Transverse colon (tissue), 4 donors: ENCODE measurements around the gene SLC45A1. TPM values are rescaled to one million over a fixed set of nuclear protein-coding genes. Genes with fewer than 3 reads are reported as not detected.

Experiments
- DNase-seq: peaks from one replicate; pipeline ENCODE4 v3.0.0-alpha.2; 2019
- H3K27ac ChIP-seq, 4 donors: fragments of 200-600 bp; sonication (generic); 2 replicates each; pipeline ENCODE4 v1.5.1; 2016 to 2018; ENCODE audit warnings: inconsistent platforms in 4 of 4
- H3K27me3 ChIP-seq: fragments of 200-600 bp; sonication (generic); 2 replicates; pipeline ENCODE4 v1.5.1; 2017; ENCODE audit warnings: inconsistent platforms
- H3K36me3 ChIP-seq, 4 donors: fragments of 200-600 bp; sonication (generic); 2 replicates each; pipeline ENCODE4 v1.5.1; 2017 to 2019; ENCODE audit warnings: inconsistent platforms in 4 of 4
- H3K4me1 ChIP-seq, 4 donors: fragments of 200-600 bp; sonication (generic); 2 replicates each; pipeline ENCODE4 v1.5.1; 2017 to 2020; ENCODE audit warnings: inconsistent platforms in 4 of 4
- H3K4me3 ChIP-seq, 4 donors: fragments of 200-600 bp; sonication (generic); 1 replicate in 1 of 4; 2 replicates in 3 of 4; pipeline versions ENCODE4 v1.5.1 to v1.6.1; 2017 to 2019; ENCODE audit warnings: inconsistent platforms in 4 of 4
- H3K9me3 ChIP-seq, 2 donors: fragments of 200-600 bp; sonication (generic); 2 replicates each; pipeline ENCODE4 v1.5.1; 2017 to 2019; ENCODE audit warnings: inconsistent platforms in 2 of 2
- EP300 ChIP-seq: sonication (generic); formaldehyde crosslinking; IDR thresholded peaks from one replicate; pipeline ENCODE4 v1.6.1; 2017; ENCODE audit warnings: antibody characterized with exemption, low read depth
- POLR2A ChIP-seq: fragments of 450-650 bp; IDR thresholded peaks from one replicate; pipeline ENCODE4 v1.6.1; 2016; ENCODE audit warnings: antibody characterized with exemption, mild to moderate bottlenecking, moderate library complexity
- POLR2AphosphoS5 ChIP-seq, 3 donors: sonication (generic); formaldehyde crosslinking; IDR thresholded peaks; one replicate each; pipeline ENCODE4 v1.6.1; 2016; ENCODE audit warnings: antibody characterized with exemption in 3 of 3
- WGBS, 2 donors: methylation state at CpG; one replicate each; pipeline ENCODE4 v1.1.5; 2018; ENCODE audit warnings: low coverage in 1 of 2; 5-methylcytosine and 5-hydroxymethylcytosine counted together
- in situ Hi-C, 4 donors: fragments of 200-750 bp; cut with MboI; loops; one replicate each; pipeline versions ENCODE4 v1.15.0 to v1.15.1; 2017; ENCODE audit warnings: low sequenced_read_pairs in 3 of 4, low pct_ligation_motif_present in 1 of 4, low pct_unique_long_range_greater_than_20kb in 1 of 4
- intact Hi-C: fragments of 100-400 bp; cut with DNase I; formaldehyde crosslinking; loops from one replicate; pipeline ENCODE4 v1.15.1; 2023; ENCODE audit warnings: low total_unique reads
- total RNA-seq, 4 donors: library from RNA; depleted of rRNA; stranded (reverse); fragments of >200 nt; gene quantifications; one replicate each; pipeline ENCODE4 v1.1.0, GENCODE V29; 2016
- TF ChIP-seq, protein P1 (sequence below), 5 experiments: fragments of 200-600 bp in 3 of 5; fragments of 450-650 bp in 2 of 5; sonication (generic) in 3 of 5; IDR thresholded peaks; 1 replicate in 2 of 5; 2 replicates in 3 of 5; pipeline ENCODE4 v1.5.1; 2016 to 2017; ENCODE audit warnings: antibody characterized with exemption in 5 of 5, inconsistent platforms in 3 of 5, mild to moderate bottlenecking in 2 of 5, moderate library complexity in 1 of 5

The SLC45A1 gene
- total RNA-seq, 4 donors from 2014 or later, result 2.3 to 7.1 (median 4.1) TPM

GRCh38 chr1:8330271-8331125, 12.6 kb downstream of the SLC45A1 start:
- 90 to 92% methylated on average over 2 to 42 of the region's 47 CpGs for WGBS, 2 donors
- Histone ChIP-seq H3K36me3 (no peaks in the 10 kb centered on the region), H3K4me1 (no peaks in the 10 kb centered on the region), H3K27me3 (no peaks in the 10 kb centered on the region), H3K4me3 (no peak overlapping the region), H3K9me3 (no peaks in the 10 kb centered on the region), H3K27ac (no peak overlapping the region)
- DNase-seq, result no peak
- intact Hi-C loops (no loop called here), in situ Hi-C loops (no loop called here)
- no peak for TF ChIP-seq POLR2AphosphoS5 (IDR thresholded peaks at IDR 0.05)
- no peak for TF ChIP-seq POLR2A
- TF ChIP-seq EP300, result no peak
- TF ChIP-seq, protein P1, sequence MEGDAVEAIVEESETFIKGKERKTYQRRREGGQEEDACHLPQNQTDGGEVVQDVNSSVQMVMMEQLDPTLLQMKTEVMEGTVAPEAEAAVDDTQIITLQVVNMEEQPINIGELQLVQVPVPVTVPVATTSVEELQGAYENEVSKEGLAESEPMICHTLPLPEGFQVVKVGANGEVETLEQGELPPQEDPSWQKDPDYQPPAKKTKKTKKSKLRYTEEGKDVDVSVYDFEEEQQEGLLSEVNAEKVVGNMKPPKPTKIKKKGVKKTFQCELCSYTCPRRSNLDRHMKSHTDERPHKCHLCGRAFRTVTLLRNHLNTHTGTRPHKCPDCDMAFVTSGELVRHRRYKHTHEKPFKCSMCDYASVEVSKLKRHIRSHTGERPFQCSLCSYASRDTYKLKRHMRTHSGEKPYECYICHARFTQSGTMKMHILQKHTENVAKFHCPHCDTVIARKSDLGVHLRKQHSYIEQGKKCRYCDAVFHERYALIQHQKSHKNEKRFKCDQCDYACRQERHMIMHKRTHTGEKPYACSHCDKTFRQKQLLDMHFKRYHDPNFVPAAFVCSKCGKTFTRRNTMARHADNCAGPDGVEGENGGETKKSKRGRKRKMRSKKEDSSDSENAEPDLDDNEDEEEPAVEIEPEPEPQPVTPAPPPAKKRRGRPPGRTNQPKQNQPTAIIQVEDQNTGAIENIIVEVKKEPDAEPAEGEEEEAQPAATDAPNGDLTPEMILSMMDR (IDR thresholded peaks at IDR 0.05), result no peak

GRCh38 chr1:8332806-8333205, 14.9 kb downstream of the SLC45A1 start:
- Histone ChIP-seq H3K4me1 (no peaks in the 10 kb centered on the region), H3K9me3 (no peaks in the 10 kb centered on the region), H3K36me3 (no peaks in the 10 kb centered on the region), H3K4me3 (no peak overlapping the region), H3K27ac (no peak overlapping the region), H3K27me3 (no peaks in the 10 kb centered on the region)
- TF ChIP-seq POLR2A (no peak), EP300 (no peak), POLR2AphosphoS5 (IDR thresholded peaks at IDR 0.05) (no peak)
- TF ChIP-seq, protein P1 (IDR thresholded peaks at IDR 0.05), result no peak
- 94% methylated on average over 16 of the region's 16 CpGs; no CpG with 5 or more reads in 1 of the 2 donors for WGBS, 2 donors
- DNase-seq, result no peak
- intact Hi-C loops (no loop called here), in situ Hi-C loops (no loop called here)

- no peak overlapping the region for H3K4me3 ChIP-seq
- no peaks in the 10 kb centered on the region for H3K4me1 ChIP-seq
- H3K9me3 ChIP-seq, result no peaks in the 10 kb centered on the region
- no peak overlapping the region for H3K27ac ChIP-seq
- intact Hi-C loops, result no loop called here
- TF ChIP-seq, protein P1 (IDR thresholded peaks at IDR 0.05), result no peak
- TF ChIP-seq POLR2AphosphoS5 (IDR thresholded peaks at IDR 0.05) (no peak), EP300 (no peak)
- no peak for DNase-seq
- in situ Hi-C loops, result no loop called here
- WGBS, 2 donors, result 81 to 85% methylated on average over 7 to 16 of the region's 16 CpGs
- H3K36me3 ChIP-seq, result no peaks in the 10 kb centered on the region
- H3K27me3 ChIP-seq, result no peaks in the 10 kb centered on the region
Measured at GRCh38 chr1:8333246-8333987, 15.5 kb downstream of the SLC45A1 start.

DNA sequence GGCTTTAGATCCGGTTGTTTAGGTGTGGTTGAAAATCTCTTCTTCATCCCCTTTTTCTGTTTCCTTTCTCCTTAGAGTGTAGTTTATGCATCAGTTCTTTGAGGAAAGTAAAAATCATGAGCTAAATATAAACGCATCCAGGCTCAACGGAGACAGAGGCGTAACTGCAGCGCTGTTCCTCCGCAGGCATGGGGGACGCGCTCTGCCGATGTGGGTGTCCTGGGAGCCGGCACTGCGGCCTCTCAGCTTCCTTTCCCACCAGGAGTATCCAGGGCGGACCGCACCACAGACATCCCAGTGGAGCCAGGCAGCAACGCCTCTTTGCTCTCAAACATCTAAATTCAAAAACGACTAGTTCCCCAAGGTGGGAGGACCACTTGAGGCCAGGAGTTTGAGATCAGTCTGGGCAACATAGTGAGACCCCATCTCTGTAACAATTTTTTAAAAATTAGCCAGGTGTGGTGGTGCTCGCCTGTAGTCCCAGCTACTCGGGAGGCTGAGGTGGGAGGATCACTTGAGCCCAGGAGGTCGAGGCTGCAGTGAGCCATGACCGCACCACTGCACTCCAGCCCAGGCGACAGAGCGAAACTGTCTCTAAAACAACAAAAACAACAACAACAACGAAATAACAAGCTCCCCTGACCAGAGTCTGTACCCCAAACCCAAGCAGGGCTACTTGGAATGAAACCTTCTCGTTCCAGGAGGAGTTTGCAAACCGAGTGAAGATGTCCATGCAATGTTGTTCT, 16.4 kb downstream of the SLC45A1 start:
- intact Hi-C loops (no loop called here), in situ Hi-C loops (no loop called here)
- 88 to 93% methylated on average over 7 to 24 of the region's 24 CpGs for WGBS, 2 donors

More for the DNA sequence above, 16.4 kb downstream of the SLC45A1 start:
- no peak for DNase-seq
- TF ChIP-seq, protein P1 (IDR thresholded peaks at IDR 0.05), result no peak
- TF ChIP-seq EP300 (no peak), POLR2A (no peak), POLR2AphosphoS5 (IDR thresholded peaks at IDR 0.05) (no peak)
- H3K4me1 ChIP-seq, result no peaks in the 10 kb centered on the region
- H3K36me3 ChIP-seq, result no peaks in the 10 kb centered on the region
- H3K27ac ChIP-seq, result no peak overlapping the region
- no peak overlapping the region for H3K4me3 ChIP-seq
- H3K9me3 ChIP-seq, result no peaks in the 10 kb centered on the region
- no peaks in the 10 kb centered on the region for H3K27me3 ChIP-seq
